DND-41 (cell line): ENCODE results near the gene ZNF500.

ENCODE experiments used
- EZH2 ChIP-seq: IDR thresholded peaks from 3 replicates; pipeline ENCODE4 v1.6.1; 2012; ENCODE audit warnings: borderline replicate concordance, low read depth, mild to moderate bottlenecking, moderate library complexity, low read length, inconsistent platforms; ENCODE audit not compliant: severe bottlenecking
- TF ChIP-seq, protein P1 (sequence below): IDR thresholded peaks from 2 replicates; pipeline ENCODE4 v1.5.1; 2012; ENCODE audit warnings: borderline replicate concordance, low read length, moderate library complexity, mild to moderate bottlenecking; ENCODE audit not compliant: poor library complexity, severe bottlenecking; ENCODE audit errors: extremely low read depth

DNA sequence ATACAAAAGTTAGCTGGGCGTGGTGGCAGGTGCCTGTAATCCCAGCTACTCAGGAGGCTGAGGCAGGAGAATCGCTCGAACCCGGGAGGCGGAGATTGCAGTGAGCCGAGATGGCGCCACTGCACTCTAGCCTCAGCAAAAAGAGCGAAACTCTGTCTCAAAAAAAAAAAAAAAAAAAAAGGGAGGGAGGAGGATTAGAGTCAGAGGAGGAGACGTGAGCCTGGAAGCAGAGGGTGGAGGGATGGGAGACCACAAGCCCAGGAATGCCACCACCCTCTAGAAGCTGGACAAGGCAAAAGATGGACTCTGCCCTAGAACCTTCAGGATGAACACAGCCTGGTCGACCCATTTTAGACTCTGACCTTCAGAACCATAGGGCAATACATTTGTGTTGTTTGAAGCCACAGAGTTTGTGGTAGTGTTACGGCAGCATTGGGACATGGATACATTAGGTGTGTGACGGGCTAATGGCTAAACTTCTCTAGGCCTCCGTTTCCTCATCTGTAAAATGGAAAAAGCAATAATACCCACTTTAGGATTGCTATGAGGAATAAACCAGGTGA, 26.1 kb upstream of the ZNF500 start:
- TF ChIP-seq EZH2, result no peak
- TF ChIP-seq, protein P1, sequence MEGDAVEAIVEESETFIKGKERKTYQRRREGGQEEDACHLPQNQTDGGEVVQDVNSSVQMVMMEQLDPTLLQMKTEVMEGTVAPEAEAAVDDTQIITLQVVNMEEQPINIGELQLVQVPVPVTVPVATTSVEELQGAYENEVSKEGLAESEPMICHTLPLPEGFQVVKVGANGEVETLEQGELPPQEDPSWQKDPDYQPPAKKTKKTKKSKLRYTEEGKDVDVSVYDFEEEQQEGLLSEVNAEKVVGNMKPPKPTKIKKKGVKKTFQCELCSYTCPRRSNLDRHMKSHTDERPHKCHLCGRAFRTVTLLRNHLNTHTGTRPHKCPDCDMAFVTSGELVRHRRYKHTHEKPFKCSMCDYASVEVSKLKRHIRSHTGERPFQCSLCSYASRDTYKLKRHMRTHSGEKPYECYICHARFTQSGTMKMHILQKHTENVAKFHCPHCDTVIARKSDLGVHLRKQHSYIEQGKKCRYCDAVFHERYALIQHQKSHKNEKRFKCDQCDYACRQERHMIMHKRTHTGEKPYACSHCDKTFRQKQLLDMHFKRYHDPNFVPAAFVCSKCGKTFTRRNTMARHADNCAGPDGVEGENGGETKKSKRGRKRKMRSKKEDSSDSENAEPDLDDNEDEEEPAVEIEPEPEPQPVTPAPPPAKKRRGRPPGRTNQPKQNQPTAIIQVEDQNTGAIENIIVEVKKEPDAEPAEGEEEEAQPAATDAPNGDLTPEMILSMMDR, result no peak
